Muscle of arm (tissue), 12 donors: ENCODE results near the gene PTPN20. TPM values are rescaled to one million over a fixed set of nuclear protein-coding genes. Genes with fewer than 3 reads are reported as not detected.

Experiments used
- DNase-seq: peaks from one replicate; pipeline ENCODE4 v3.0.0-alpha.2; 2013
- polyA plus RNA-seq, 12 donors: library from polyadenylated mRNA; unstranded; fragments of 120-200 nt; gene quantifications; one replicate each; pipeline ENCODE4 v1.2.1, GENCODE V29; 2013; ENCODE audit not compliant: insufficient read length in 12 of 12

PTPN20 gene
- polyA plus RNA-seq, 12 donors: 0.58 to 4.2 (median 1.3) TPM; not detected in 2

DNA sequence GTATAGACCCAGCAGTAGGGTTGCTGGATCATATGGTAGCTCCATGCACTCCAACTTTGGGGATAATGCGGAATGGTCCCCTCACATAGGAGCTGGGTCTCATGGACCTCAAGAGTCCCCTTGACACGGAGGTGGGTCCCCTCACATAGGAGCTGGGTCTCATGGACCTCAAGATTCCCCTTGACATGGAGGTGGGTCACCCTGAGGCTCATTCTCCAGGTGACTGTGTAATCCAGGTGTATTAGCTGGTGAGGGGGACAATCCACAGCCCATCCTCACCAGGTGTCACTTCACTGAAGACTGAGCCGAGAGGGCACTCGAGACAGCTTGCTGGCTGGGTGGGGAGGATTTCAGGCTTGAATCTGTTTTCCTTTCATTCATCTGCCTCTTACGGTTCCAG, 121.9 kb downstream of the PTPN20 start:
- DNase-seq: no peak

DNA sequence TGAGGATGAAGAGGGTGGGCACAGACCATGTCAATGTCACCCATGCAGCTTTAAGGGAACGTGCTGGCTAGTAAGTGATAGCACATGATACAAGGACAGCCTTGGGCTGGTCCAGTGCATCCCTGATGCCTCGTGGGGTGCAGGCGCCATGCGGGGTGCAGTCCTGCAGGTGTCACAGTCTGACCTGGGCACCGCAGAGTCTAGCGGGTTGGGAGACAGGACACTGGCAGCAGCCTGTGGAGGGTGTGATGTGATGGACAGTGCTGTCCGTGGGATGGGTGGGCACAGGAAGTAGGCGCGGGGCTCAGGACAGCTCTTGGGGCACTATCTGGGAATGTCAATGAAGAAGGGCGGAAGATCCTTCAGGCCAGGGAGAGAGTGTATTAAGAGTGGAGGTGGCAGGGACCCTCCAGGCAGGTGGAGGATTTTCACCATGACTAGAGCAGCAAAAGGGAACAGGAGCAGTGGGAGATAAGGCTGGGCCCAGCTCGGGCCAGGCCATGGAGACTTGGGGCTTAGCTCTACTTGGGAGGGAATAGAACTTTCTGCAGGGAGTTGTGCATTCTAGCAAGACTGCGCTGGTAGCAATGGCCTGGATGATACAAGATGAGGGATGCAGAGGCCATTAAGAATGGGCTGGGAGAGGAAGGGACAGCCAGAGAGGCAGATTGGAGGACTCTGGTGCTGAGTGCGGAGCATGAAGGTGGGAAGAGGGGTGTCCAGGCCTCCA, 122.5 kb downstream of the PTPN20 start:
- DNase-seq: no peak

GRCh38 chr10:47034441-47035051, 123.3 kb downstream of the PTPN20 start:
- no peak for DNase-seq

DNA sequence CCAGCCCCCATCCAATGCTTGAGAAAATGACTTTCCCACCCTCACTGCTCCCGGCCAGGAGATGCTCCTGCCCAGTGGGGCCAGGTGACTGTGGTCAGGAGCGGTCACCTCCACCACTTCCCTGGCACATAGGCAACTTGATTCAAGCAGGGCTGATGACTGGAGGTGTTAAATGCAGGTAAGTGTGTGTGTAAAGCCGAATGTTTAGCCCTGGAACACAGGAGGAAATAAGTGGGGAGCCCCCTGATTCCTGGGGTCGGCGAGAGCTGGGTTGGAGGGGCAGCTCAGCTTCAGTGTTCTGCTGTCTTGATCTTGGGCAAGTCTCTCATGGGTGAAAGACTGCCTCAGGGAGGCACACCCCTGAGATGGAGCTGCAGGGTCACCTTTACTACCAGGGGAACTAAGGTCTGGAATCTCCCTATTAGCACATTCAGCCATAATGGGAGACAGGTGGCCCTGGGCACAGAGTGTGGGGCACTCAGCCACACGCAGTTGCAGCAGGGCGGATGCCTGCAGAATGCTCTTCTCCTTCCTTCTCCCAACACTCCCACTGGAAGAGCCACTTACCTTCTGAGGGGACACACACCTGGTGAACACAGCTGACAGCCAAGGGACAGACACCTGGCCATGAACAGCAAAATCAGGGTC, 124.1 kb downstream of the PTPN20 start:
- DNase-seq: no peak

GRCh38 chr10:47035819-47036337, 124.7 kb downstream of the PTPN20 start:
- no peak for DNase-seq

GRCh38 chr10:47036771-47037170, 125.5 kb downstream of the PTPN20 start:
- DNase-seq: no peak

DNA sequence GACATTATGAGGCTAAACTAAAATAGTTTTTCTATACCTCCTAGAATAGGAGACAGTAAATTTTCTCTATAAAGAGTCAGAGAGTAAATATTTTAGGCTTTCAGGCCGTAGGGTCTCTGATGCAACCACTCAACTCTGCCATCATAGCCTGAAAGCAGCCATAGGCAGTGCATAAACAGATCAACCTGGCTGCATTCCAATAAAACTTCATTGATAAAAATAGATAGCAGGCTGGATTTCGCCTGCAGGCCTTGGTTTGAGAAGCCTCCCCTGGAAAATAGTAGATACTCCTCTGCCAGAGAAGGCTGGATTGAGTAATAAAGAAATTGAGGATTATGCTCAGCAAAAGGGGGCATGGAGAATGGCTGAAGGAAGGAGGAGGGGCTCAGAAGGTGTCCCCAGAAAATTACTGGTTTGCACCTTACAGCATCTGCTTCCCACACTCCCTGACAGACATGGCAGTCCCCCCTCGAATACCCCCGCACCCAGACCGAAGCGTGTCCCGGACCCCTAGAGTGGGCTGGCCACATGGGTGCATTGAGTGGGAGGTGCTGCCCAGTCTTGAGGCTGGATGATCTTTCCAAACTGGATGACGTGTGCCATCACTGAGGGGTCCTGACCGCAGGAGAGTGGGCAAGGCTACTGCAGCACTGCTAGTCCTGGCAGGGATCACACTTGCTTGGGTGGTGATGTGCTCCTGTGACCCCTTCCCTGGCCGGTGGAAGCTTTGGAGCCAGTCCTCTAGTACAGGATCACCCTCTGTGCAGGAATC, 126.6 kb downstream of the PTPN20 start:
- no peak for DNase-seq

DNA sequence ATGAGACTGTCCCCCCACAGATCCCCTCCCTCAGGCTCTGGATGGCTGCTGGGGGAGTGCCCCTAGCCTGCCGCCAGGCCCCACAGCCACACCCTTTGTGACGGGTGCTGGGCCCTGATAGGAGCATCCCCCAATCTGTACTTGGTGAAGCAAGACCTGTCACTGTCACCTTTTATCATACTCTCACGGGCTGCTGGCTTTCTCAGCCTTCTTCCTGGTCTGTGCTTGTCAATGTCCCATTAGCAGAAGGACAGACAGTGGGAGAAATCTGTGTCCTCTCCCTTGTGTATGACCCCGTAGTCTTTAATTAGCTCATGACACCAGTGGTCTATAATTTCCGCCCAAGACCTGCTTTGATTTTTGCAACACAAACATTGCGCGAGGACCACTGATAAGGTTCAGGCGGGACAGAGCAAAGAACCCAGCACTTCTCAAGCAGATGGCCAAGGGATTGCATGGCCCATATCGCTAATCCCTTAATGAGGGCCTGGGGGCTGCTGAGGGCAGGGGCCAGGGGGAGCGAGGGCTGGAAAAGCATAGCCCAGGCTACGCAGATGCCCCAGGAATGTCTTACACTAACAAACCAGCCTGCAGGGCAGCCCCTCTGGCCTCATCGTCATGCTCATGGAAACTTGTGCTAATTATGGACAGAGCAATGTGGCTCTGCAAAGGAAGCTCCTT, 127.8 kb downstream of the PTPN20 start:
- no peak for DNase-seq

DNA sequence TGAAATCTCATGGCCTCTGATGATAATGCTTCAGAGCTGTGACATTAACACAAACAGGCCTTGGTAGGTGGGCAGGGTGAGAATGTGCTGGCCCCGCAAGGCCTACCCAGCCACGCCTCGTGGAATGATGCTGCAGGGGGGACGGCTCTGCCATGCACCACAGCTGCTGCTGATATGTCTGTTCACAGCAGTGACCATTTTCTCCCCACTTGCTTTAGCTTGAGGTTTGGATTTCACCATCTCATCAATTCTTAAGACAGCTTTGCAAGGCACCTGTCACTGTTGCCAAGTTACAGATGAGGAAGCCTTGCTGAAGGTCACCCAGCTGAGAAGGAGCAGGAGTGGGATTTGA, 128.3 kb downstream of the PTPN20 start:
- DNase-seq: no peak

GRCh38 chr10:47040041-47040491, 128.8 kb downstream of the PTPN20 start:
- no peak for DNase-seq

GRCh38 chr10:47040681-47041080, 129.5 kb downstream of the PTPN20 start:
- DNase-seq: no peak

- no peak for DNase-seq
These were observed 130.4 kb downstream of the PTPN20 start for GRCh38 chr10:47041396-47042198.

GRCh38 chr10:47042199-47042473, 130.9 kb downstream of the PTPN20 start:
- DNase-seq: no peak

- no peak for DNase-seq
These were observed 131.8 kb downstream of the PTPN20 start for GRCh38 chr10:47042780-47043750.

GRCh38 chr10:47043928-47044538, 132.8 kb downstream of the PTPN20 start:
- no peak for DNase-seq

DNA sequence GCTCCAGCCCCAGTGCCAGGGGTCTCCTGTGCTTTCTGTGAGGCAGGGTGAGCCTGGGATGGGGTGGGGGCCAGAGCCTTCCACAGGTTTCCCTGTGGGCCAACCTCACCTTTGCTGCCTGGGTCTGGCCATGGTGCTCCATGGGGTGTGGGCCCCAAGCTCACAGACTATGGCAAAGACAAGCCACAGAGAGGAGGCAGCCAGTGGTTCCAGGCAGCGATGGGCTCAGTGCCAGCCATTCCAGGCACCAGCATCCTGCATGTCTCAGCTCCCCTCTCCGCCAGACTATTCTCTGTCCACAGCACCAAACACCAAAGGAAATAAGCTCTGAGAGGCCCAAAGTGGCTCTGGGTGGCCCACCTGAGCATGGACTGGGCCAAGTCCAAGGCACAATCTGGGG, 133.5 kb downstream of the PTPN20 start:
- no peak for DNase-seq

GRCh38 chr10:47045331-47045861, 134.2 kb downstream of the PTPN20 start:
- DNase-seq: no peak

DNA sequence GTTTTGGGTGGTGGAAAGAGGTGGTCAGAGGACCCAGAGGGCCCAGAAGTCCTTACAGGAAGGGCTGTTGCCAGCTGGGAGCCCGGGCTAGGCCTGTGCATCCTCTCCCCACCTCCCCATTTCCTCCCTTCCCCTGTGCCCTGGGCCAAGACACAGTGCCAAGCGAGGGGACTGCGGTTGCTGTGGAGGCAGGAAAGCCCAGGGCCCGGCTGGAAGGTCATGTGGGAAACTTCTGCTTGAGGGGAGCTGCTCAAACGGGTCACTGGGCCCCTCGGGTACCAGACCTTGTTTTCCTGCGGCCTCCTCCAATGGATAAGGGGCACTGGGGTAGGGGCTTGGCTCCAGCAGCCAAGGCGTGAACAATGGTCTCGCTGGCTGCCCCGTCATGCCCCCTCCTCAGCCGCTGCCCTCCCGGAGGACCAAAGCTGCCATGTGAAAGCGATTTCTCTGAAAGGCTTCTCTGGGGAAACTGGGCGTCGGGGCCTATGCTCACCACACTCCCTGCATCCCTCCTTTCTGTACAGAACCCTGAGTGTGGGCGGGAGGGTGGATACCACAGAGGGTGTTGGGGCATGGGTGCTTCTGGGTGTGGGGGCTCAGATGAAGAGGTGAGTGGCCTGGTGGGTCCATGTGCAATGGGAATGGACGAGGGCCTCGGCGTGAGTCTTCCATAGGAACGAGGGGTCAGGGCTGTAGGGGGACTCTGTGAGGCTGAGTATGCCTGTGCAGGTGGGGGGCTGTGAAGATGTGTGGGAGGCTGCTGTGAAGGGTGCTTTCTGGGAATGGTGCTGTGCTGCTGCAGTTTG, 135.3 kb downstream of the PTPN20 start:
- DNase-seq: no peak
